ENCODE measurements around the gene RNF151.

DNA sequence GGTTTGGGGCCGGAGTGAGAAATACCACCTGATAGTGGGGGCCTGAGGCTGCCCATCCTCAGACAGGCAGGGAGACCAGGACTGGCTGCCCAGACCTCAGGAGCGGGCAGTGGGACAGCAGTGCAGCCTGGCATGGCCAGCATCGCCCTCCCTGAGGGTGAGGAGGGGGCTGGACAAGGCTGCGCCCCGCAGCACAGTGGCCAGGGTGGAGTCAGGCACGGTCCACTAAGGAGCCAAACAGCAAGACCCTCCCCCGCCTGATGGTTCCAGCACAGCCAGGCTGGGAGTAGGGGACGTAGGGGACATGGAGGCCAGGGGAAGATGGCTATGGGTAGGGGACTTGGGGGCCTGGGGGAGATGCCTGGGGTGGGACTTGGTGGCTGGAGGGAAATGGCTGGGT, 39.7 kb downstream of the RNF151 start:
- TF ChIP-seq, protein P1, sequence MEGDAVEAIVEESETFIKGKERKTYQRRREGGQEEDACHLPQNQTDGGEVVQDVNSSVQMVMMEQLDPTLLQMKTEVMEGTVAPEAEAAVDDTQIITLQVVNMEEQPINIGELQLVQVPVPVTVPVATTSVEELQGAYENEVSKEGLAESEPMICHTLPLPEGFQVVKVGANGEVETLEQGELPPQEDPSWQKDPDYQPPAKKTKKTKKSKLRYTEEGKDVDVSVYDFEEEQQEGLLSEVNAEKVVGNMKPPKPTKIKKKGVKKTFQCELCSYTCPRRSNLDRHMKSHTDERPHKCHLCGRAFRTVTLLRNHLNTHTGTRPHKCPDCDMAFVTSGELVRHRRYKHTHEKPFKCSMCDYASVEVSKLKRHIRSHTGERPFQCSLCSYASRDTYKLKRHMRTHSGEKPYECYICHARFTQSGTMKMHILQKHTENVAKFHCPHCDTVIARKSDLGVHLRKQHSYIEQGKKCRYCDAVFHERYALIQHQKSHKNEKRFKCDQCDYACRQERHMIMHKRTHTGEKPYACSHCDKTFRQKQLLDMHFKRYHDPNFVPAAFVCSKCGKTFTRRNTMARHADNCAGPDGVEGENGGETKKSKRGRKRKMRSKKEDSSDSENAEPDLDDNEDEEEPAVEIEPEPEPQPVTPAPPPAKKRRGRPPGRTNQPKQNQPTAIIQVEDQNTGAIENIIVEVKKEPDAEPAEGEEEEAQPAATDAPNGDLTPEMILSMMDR (IDR thresholded peaks at IDR 0.05; ENCODE audit: insufficient read depth, low read length, poor library complexity, severe bottlenecking): no peak
- no peak for TF ChIP-seq EZH2phosphoT487 (conservative IDR thresholded peaks at IDR 0.05; ENCODE audit: low read length)

All from SU-DHL-6 (cell line).